ENCODE results near the gene LGALS3BP. TPM values are rescaled to one million over a fixed set of nuclear protein-coding genes. Genes with fewer than 3 reads are reported as not detected.

LGALS3BP gene
- total and polyA plus RNA-seq, 2 experiments from 2014 or later = 185 to 213 TPM

- no peaks in the 10 kb centered on the region for H3K27me3 ChIP-seq
- H3K4me1 ChIP-seq (ENCODE audit: low read depth) = peaks cover 14% of the 10 kb centered on the region
- H3K4me3 ChIP-seq = no peak overlapping the region
- no peaks in the 10 kb centered on the region for H3K36me3 ChIP-seq
- DNase-seq (ENCODE audit: low read depth in 1 of 2, low spot score in 1 of 2) = no peak
- no peaks in the 10 kb centered on the region for H3K9me3 ChIP-seq (ENCODE audit: low read depth)
- H3K27ac ChIP-seq = no peak overlapping the region
- TF ChIP-seq CTCF (IDR thresholded peaks at IDR 0.05; ENCODE audit: low read depth, low read length) = no peak
These were observed 26.3 kb upstream of the LGALS3BP start for GRCh38 chr17:79006046-79006445.

- Histone ChIP-seq H3K4me1 (ENCODE audit: low read depth) (peaks cover 11% of the 10 kb centered on the region), H3K27ac (no peak overlapping the region), H3K4me3 (no peak overlapping the region), H3K27me3 (no peaks in the 10 kb centered on the region), H3K36me3 (no peaks in the 10 kb centered on the region), H3K9me3 (ENCODE audit: low read depth) (no peaks in the 10 kb centered on the region)
- TF ChIP-seq CTCF (IDR thresholded peaks at IDR 0.05; ENCODE audit: low read depth, low read length) = no peak
- DNase-seq (ENCODE audit: low read depth in 1 of 2, low spot score in 1 of 2) = no peak
These were observed 25.5 kb upstream of the LGALS3BP start for GRCh38 chr17:79005063-79005861.

GRCh38 chr17:79003661-79004411, 24.1 kb upstream of the LGALS3BP start:
- H3K4me3 ChIP-seq = no peak overlapping the region
- DNase-seq (ENCODE audit: low read depth in 1 of 2, low spot score in 1 of 2) = no peak
- H3K4me1 ChIP-seq (ENCODE audit: low read depth) = peaks cover 6% of the 10 kb centered on the region
- H3K27me3 ChIP-seq = no peaks in the 10 kb centered on the region
- no peak overlapping the region for H3K27ac ChIP-seq
- no peaks in the 10 kb centered on the region for H3K36me3 ChIP-seq
- no peak for TF ChIP-seq CTCF (IDR thresholded peaks at IDR 0.05; ENCODE audit: low read depth, low read length)
- no peaks in the 10 kb centered on the region for H3K9me3 ChIP-seq (ENCODE audit: low read depth)

GRCh38 chr17:79002796-79003593, 23.3 kb upstream of the LGALS3BP start:
- H3K9me3 ChIP-seq (ENCODE audit: low read depth) = no peaks in the 10 kb centered on the region
- no peak for DNase-seq (ENCODE audit: low read depth in 1 of 2, low spot score in 1 of 2)
- no peaks in the 10 kb centered on the region for H3K4me1 ChIP-seq (ENCODE audit: low read depth)
- H3K4me3 ChIP-seq = no peak overlapping the region
- no peaks in the 10 kb centered on the region for H3K27me3 ChIP-seq
- no peak for TF ChIP-seq CTCF (IDR thresholded peaks at IDR 0.05; ENCODE audit: low read depth, low read length)
- H3K36me3 ChIP-seq = no peaks in the 10 kb centered on the region
- H3K27ac ChIP-seq = no peak overlapping the region

GRCh38 chr17:79002291-79002690, 22.6 kb upstream of the LGALS3BP start:
- H3K27ac ChIP-seq = no peak overlapping the region
- peaks cover 1% of the 10 kb centered on the region for H3K36me3 ChIP-seq
- no peak for TF ChIP-seq CTCF (IDR thresholded peaks at IDR 0.05; ENCODE audit: low read depth, low read length)
- no peaks in the 10 kb centered on the region for H3K9me3 ChIP-seq (ENCODE audit: low read depth)
- DNase-seq (ENCODE audit: low read depth in 1 of 2, low spot score in 1 of 2) = no peak
- no peaks in the 10 kb centered on the region for H3K4me1 ChIP-seq (ENCODE audit: low read depth)
- H3K4me3 ChIP-seq = no peak overlapping the region
- no peaks in the 10 kb centered on the region for H3K27me3 ChIP-seq

Data from cardiac muscle cell (in vitro differentiated cells and primary cell).